GM23248 (cell line): ENCODE results near the gene NEK10. TPM values are rescaled to one million over a fixed set of nuclear protein-coding genes. Genes with fewer than 3 reads are reported as not detected.

Experiments used
- DNase-seq: peaks from one replicate; pipeline ENCODE4 v3.0.0-alpha.2; 2015
- H2AFZ ChIP-seq: fragments of 200-600 bp; sonication (generic); 2 replicates; pipeline ENCODE4 v1.6.1; 2016; ENCODE audit warnings: antibody characterized with exemption
- H3F3A ChIP-seq: fragments of 200-600 bp; sonication (generic); 2 replicates; pipeline ENCODE4 v1.6.1; 2016; ENCODE audit warnings: mild to moderate bottlenecking, antibody characterized with exemption, mixed run types; ENCODE audit not compliant: insufficient read depth
- H3K27ac ChIP-seq: fragments of 200-600 bp; sonication (generic); 2 replicates; pipeline ENCODE4 v1.5.1; 2016; ENCODE audit warnings: mild to moderate bottlenecking
- H3K27me3 ChIP-seq: fragments of 200-600 bp; sonication (generic); replicated peaks from 2 replicates; pipeline ENCODE4 v1.6.1; 2016; ENCODE audit warnings: mild to moderate bottlenecking; ENCODE audit not compliant: insufficient read depth
- H3K36me3 ChIP-seq: fragments of 200-600 bp; sonication (generic); 2 replicates; pipeline ENCODE4 v1.6.1; 2016; ENCODE audit warnings: low read depth, mild to moderate bottlenecking
- H3K4me1 ChIP-seq: fragments of 200-600 bp; sonication (generic); 2 replicates; pipeline ENCODE4 v1.6.1; 2016; ENCODE audit warnings: mild to moderate bottlenecking; ENCODE audit not compliant: insufficient read depth
- H3K4me2 ChIP-seq: fragments of 200-600 bp; sonication (generic); one replicate; pipeline ENCODE4 v1.6.1; 2016; ENCODE audit warnings: mild to moderate bottlenecking; ENCODE audit not compliant: unreplicated experiment
- H3K4me3 ChIP-seq: fragments of 200-600 bp; sonication (generic); 2 replicates; pipeline ENCODE4 v1.5.1; 2016; ENCODE audit warnings: mild to moderate bottlenecking
- H3K79me2 ChIP-seq: fragments of 200-600 bp; sonication (generic); 2 replicates; pipeline ENCODE4 v1.6.1; 2016; ENCODE audit warnings: mild to moderate bottlenecking; ENCODE audit not compliant: insufficient read depth
- H3K9ac ChIP-seq: fragments of 200-600 bp; sonication (generic); 2 replicates; pipeline ENCODE4 v1.6.1; 2016; ENCODE audit warnings: mild to moderate bottlenecking
- H3K9me2 ChIP-seq: fragments of 200-600 bp; sonication (generic); 2 replicates; pipeline ENCODE4 v1.6.1; 2016; ENCODE audit warnings: mixed run types, mild to moderate bottlenecking, moderate library complexity; ENCODE audit not compliant: insufficient read depth
- H3K9me3 ChIP-seq: fragments of 200-600 bp; sonication (generic); one replicate; pipeline ENCODE4 v1.6.1; 2017; ENCODE audit warnings: low read depth
- H4K20me1 ChIP-seq: fragments of 200-600 bp; sonication (generic); 2 replicates; pipeline ENCODE4 v1.6.0; 2016; ENCODE audit not compliant: insufficient read depth
- EZH2 ChIP-seq: fragments of 200-600 bp; sonication (generic); IDR thresholded peaks from 2 replicates; pipeline ENCODE4 v1.6.1; 2018; ENCODE audit warnings: antibody characterized with exemption, mild to moderate bottlenecking; ENCODE audit not compliant: insufficient read depth, poor library complexity, severe bottlenecking
- EZH2phosphoT487 ChIP-seq: fragments of 200-600 bp; sonication (generic); IDR thresholded peaks from 2 replicates; pipeline ENCODE4 v1.6.1; 2018; ENCODE audit warnings: antibody characterized with exemption, moderate library complexity, mild to moderate bottlenecking, low read depth; ENCODE audit not compliant: insufficient read depth
- WGBS, 2 experiments: methylation state at CpG; one replicate each; pipeline ENCODE4 v1.1.6; 2015 to 2017; ENCODE audit warnings: low lambda C conversion rate in 2 of 2, low coverage in 1 of 2; ENCODE audit errors: missing lambda C conversion rate in 2 of 2; 5-methylcytosine and 5-hydroxymethylcytosine counted together
- in situ Hi-C: fragments of 300-500 bp; cut with MboI; formaldehyde crosslinking; loops from 2 replicates; pipeline ENCODE4 v1.15.0; 2020
- polyA plus RNA-seq: library from polyadenylated mRNA; unstranded; fragments of >200 nt; fragmentation: Nextera tagmentation; extraction: Ambion mirVana; gene quantifications from 2 replicates; pipeline ENCODE4 v1.2.1, GENCODE V29; 2016
- total RNA-seq: library from RNA; depleted of rRNA; stranded (reverse); fragments of >200 nt; shearing (Covaris generic); gene quantifications from 2 replicates; pipeline ENCODE4 v1.2.3, GENCODE V29; 2014

Gene NEK10
- total and polyA plus RNA-seq, 2 experiments from 2014 or later = 3.2 to 7.6 TPM

GRCh38 chr3:27244374-27244773 is 124.8 kb downstream of the NEK10 start:
- Histone ChIP-seq H4K20me1 (no peaks in the 10 kb centered on the region), H3K4me1 (no peaks in the 10 kb centered on the region), H3K27me3 (no peaks in the 10 kb centered on the region), H3K9me2 (no peaks in the 10 kb centered on the region), H3K27ac (no peak overlapping the region), H3K36me3 (no peaks in the 10 kb centered on the region), H3K4me3 (no peak overlapping the region), H3K9me3 (no peaks in the 10 kb centered on the region), H3F3A (no peaks in the 10 kb centered on the region), H3K79me2 (no peaks in the 10 kb centered on the region), H2AFZ (no peak overlapping the region), H3K4me2 (no peak overlapping the region), H3K9ac (no peak overlapping the region)
- TF ChIP-seq EZH2 (no peak), EZH2phosphoT487 (no peak)
- in situ Hi-C loops = no loop called here
- WGBS, 2 experiments = 90 to 93% methylated on average over 2 of the region's 2 CpGs
- DNase-seq = no peak

- Histone ChIP-seq H3K27me3 (no peaks in the 10 kb centered on the region), H3K36me3 (no peaks in the 10 kb centered on the region), H3K4me1 (no peaks in the 10 kb centered on the region), H3K27ac (no peak overlapping the region), H3K79me2 (no peaks in the 10 kb centered on the region), H4K20me1 (no peaks in the 10 kb centered on the region), H3K9me3 (no peaks in the 10 kb centered on the region), H3K4me3 (no peak overlapping the region), H3K9ac (no peak overlapping the region), H3F3A (no peaks in the 10 kb centered on the region), H2AFZ (no peak overlapping the region), H3K4me2 (no peak overlapping the region), H3K9me2 (no peaks in the 10 kb centered on the region)
- DNase-seq = no peak
- no peak for TF ChIP-seq EZH2
- no peak for TF ChIP-seq EZH2phosphoT487
- in situ Hi-C loops = no loop called here
Observed at GRCh38 chr3:27239951-27240350, 129.2 kb downstream of the NEK10 start.

- Histone ChIP-seq H3K4me1 (peaks cover 12% of the 10 kb centered on the region), H4K20me1 (no peaks in the 10 kb centered on the region), H3K9me3 (no peaks in the 10 kb centered on the region), H3K4me2 (no peak overlapping the region), H3K27me3 (no peaks in the 10 kb centered on the region), H3K9me2 (no peaks in the 10 kb centered on the region), H3F3A (peaks cover 12% of the 10 kb centered on the region), H3K79me2 (no peaks in the 10 kb centered on the region), H3K27ac (no peak overlapping the region), H3K4me3 (no peak overlapping the region), H3K36me3 (no peaks in the 10 kb centered on the region), H2AFZ (no peak overlapping the region), H3K9ac (no peak overlapping the region)
- no peak for DNase-seq
- in situ Hi-C loops = no loop called here
- WGBS, 2 experiments = 89 to 98% methylated on average over 2 of the region's 2 CpGs
- no peak for TF ChIP-seq EZH2
- no peak for TF ChIP-seq EZH2phosphoT487
Observed at GRCh38 chr3:27228805-27229204, 140.4 kb downstream of the NEK10 start.

GRCh38 chr3:27224197-27224596 is 145.0 kb downstream of the NEK10 start:
- H2AFZ ChIP-seq = no peak overlapping the region; the same call in 1 of the 2 replicates
- DNase-seq = peak; percentile 79
- 4 to 11% methylated on average over 3 of the region's 3 CpGs for WGBS, 2 experiments
- peak overlapping the region; percentile 49 for H3K27ac ChIP-seq
- H3K9me3 ChIP-seq = no peaks in the 10 kb centered on the region
- no peaks in the 10 kb centered on the region for H3K9me2 ChIP-seq
- H3K4me1 ChIP-seq = peaks cover 34% of the 10 kb centered on the region
- peak overlapping the region; percentile 23; the same call in 1 of the 2 replicates for H3K4me3 ChIP-seq
- no peaks in the 10 kb centered on the region for H4K20me1 ChIP-seq
- H3K36me3 ChIP-seq = no peaks in the 10 kb centered on the region
- no peaks in the 10 kb centered on the region for H3K27me3 ChIP-seq
- in situ Hi-C loops = no loop called here
- H3F3A ChIP-seq = peaks cover 36% of the 10 kb centered on the region
- H3K9ac ChIP-seq = peak overlapping the region; percentile 7; the same call in 1 of the 2 replicates
- H3K4me2 ChIP-seq = peak overlapping the region; percentile 34
- TF ChIP-seq EZH2phosphoT487 (no peak), EZH2 (no peak)
- H3K79me2 ChIP-seq = no peaks in the 10 kb centered on the region

GRCh38 chr3:27221264-27221932 is 147.8 kb downstream of the NEK10 start:
- H3K4me1 ChIP-seq = peaks cover 50% of the 10 kb centered on the region
- H3K79me2 ChIP-seq = no peaks in the 10 kb centered on the region
- no peaks in the 10 kb centered on the region for H3K27me3 ChIP-seq
- no peak overlapping the region for H3K4me3 ChIP-seq
- H3K9ac ChIP-seq = no peak overlapping the region
- no peaks in the 10 kb centered on the region for H3K9me3 ChIP-seq
- in situ Hi-C loops = no loop called here
- no peaks in the 10 kb centered on the region for H3K9me2 ChIP-seq
- H4K20me1 ChIP-seq = no peaks in the 10 kb centered on the region
- no peak for TF ChIP-seq EZH2phosphoT487
- H3K4me2 ChIP-seq = no peak overlapping the region
- no peak overlapping the region for H2AFZ ChIP-seq
- peaks cover 49% of the 10 kb centered on the region for H3F3A ChIP-seq
- no peak overlapping the region for H3K27ac ChIP-seq
- DNase-seq = no peak
- 93 to 100% methylated on average over 1 of the region's 1 CpG for WGBS, 2 experiments
- H3K36me3 ChIP-seq = no peaks in the 10 kb centered on the region
